Panc1 (cell line): Measurements from ENCODE around the gene TFEB. TPM values are rescaled to one million over a fixed set of nuclear protein-coding genes. Genes with fewer than 3 reads are reported as not detected.

Experiments
- ATAC-seq: fragments of 200-7000 bp; cut with Tn5 transposase; 2 replicates; pipeline ENCODE4 v1.9.1; 2020; ENCODE audit warnings: mild to moderate bottlenecking, moderate library complexity
- BruUV-seq: library from RNA; stranded (reverse); fragments of 400-500 nt; replicated peaks from 2 replicates; lab custom pipeline; 2021; lab: Mats Ljungman, UMichigan
- CTCF ChIA-PET: fragments of 300-600 bp; sonication (Branson Sonifier 250); formaldehyde crosslinking; loops from one replicate; lab custom pipeline; 2022; ENCODE audit warnings: antibody characterized with exemption; lab: Charles Lee
- POLR2A ChIA-PET: fragments of 300-600 bp; sonication (Branson Sonifier 250); formaldehyde crosslinking; loops from one replicate; lab custom pipeline; 2022; ENCODE audit warnings: antibody characterized with exemption; lab: Charles Lee
- DNase-seq: peaks from one replicate; pipeline ENCODE4 v3.0.0-alpha.2; 2010; ENCODE audit warnings: low read depth, low spot score
- H3K27ac ChIP-seq: 2 replicates; pipeline ENCODE4 v1.5.1; 2011; ENCODE audit warnings: mild to moderate bottlenecking, low read length, inconsistent platforms
- H3K27me3 ChIP-seq: fragments of 200-500 bp; sonication (Bioruptor generic); 2 replicates; pipeline ENCODE4 v1.6.0; 2014; ENCODE audit warnings: low read length, inconsistent platforms; ENCODE audit not compliant: control insufficient read depth, insufficient read depth
- H3K36me3 ChIP-seq: fragments of 200-500 bp; sonication (Bioruptor generic); 2 replicates; pipeline ENCODE4 v1.5.1; 2014; ENCODE audit warnings: inconsistent platforms, mild to moderate bottlenecking, low read length, moderate library complexity; ENCODE audit not compliant: control insufficient read depth, insufficient read depth
- H3K4me1 ChIP-seq: 2 replicates; pipeline ENCODE4 v1.5.1; 2011; ENCODE audit warnings: inconsistent platforms, mild to moderate bottlenecking, low read length, moderate library complexity; ENCODE audit not compliant: control insufficient read depth, insufficient read depth
- H3K4me3 ChIP-seq, 2 experiments: 2 replicates each; pipeline ENCODE4 v1.5.1; 2011 to 2012; ENCODE audit warnings: low read depth in 2 of 2, low read length in 2 of 2, mild to moderate bottlenecking in 2 of 2, inconsistent platforms in 1 of 2, moderate library complexity in 1 of 2
- H3K9me3 ChIP-seq: fragments of 200-500 bp; sonication (Bioruptor generic); 2 replicates; pipeline ENCODE4 v1.5.1; 2014; ENCODE audit warnings: low read depth, mild to moderate bottlenecking, inconsistent platforms, low read length, moderate library complexity; ENCODE audit not compliant: control insufficient read depth, insufficient read depth
- POLR2AphosphoS5 ChIP-seq: IDR thresholded peaks from 2 replicates; pipeline ENCODE4 v1.6.1; 2012; ENCODE audit warnings: mild to moderate bottlenecking, low read depth, low read length, moderate library complexity
- SIN3A ChIP-seq: IDR thresholded peaks from 2 replicates; pipeline ENCODE4 v1.6.1; 2012; ENCODE audit warnings: low read depth, mild to moderate bottlenecking, low read length, moderate library complexity, borderline replicate concordance; ENCODE audit not compliant: insufficient read depth
- TCF7L2 ChIP-seq: IDR thresholded peaks from 2 replicates; pipeline ENCODE4 v1.6.1; 2011; ENCODE audit warnings: mild to moderate bottlenecking, low read depth, low read length, inconsistent platforms
- in situ Hi-C: cut with HindIII; loops from 2 replicates; pipeline ENCODE4 v1.10.0; 2016; ENCODE audit warnings: low sequenced_read_pairs, low pct_unique_long_range_greater_than_20kb
- intact Hi-C: fragments of 100-400 bp; cut with micrococcal nuclease; formaldehyde crosslinking; loops from one replicate; pipeline ENCODE4 v1.10.0; 2022; ENCODE audit not compliant: unreplicated experiment
- total RNA-seq: library from RNA; stranded (reverse); gene quantifications from one replicate; pipeline ENCODE4 v1.2.1, GENCODE V29; 2021; ENCODE audit not compliant: unreplicated experiment
- TF ChIP-seq, protein P1 (sequence below): fragments of 450-650 bp; IDR thresholded peaks from 2 replicates; pipeline ENCODE4 v1.5.1; 2017; ENCODE audit warnings: mild to moderate bottlenecking
- TF ChIP-seq, protein P2 (sequence below), 2 experiments: IDR thresholded peaks; 2 replicates each; pipeline ENCODE4 v1.6.1; 2011 to 2012; ENCODE audit warnings: low read depth in 2 of 2, control low read depth in 1 of 2, low read length in 1 of 2, mild to moderate bottlenecking in 1 of 2, moderate library complexity in 1 of 2; ENCODE audit not compliant: insufficient read depth in 1 of 2

The TFEB gene
- total RNA-seq, 1 experiment from 2014 or later = 13.3 TPM

DNA sequence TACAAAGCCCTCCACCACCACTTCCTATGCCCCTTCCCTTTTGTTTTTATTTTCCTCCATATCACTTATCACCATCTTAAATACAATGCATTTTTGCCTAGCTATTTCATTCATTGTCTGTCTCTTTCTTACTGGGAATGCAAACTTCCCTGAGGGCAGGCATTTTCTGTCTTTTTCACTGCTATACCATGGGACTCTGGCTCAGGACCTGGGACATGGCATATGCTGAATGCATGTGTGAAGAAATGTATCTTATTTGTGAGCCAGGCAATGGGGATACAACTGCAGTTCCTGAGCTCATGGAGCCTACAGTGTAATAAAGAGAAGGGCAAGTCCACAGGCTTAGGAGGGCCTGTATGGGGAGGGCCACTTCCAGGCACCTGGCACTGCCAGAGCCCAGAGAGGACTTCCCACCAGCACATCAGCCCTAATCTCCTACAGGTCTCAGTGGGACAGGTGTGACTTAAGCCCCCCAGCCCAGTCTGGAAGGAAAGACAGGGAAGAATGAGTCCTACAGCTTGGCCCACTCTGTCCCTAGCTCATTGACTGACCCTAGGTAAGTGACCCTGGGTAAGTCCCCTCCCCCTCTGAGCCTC is 43.2 kb downstream of the TFEB start:
- ChIA-PET POLR2A (no interaction called here), CTCF (no interaction called here)
- no peaks in the 10 kb centered on the region for H3K36me3 ChIP-seq
- H3K4me1 ChIP-seq = no peaks in the 10 kb centered on the region
- DNase-seq (no peak), ATAC-seq (no peak)
- in situ Hi-C loops = no loop called here
- no peak overlapping the region for H3K4me3 ChIP-seq
- no peaks in the 10 kb centered on the region for H3K27me3 ChIP-seq
- H3K27ac ChIP-seq = no peak overlapping the region
- intact Hi-C loops = no loop called here
- H3K9me3 ChIP-seq = no peaks in the 10 kb centered on the region
- TF ChIP-seq, protein P1, sequence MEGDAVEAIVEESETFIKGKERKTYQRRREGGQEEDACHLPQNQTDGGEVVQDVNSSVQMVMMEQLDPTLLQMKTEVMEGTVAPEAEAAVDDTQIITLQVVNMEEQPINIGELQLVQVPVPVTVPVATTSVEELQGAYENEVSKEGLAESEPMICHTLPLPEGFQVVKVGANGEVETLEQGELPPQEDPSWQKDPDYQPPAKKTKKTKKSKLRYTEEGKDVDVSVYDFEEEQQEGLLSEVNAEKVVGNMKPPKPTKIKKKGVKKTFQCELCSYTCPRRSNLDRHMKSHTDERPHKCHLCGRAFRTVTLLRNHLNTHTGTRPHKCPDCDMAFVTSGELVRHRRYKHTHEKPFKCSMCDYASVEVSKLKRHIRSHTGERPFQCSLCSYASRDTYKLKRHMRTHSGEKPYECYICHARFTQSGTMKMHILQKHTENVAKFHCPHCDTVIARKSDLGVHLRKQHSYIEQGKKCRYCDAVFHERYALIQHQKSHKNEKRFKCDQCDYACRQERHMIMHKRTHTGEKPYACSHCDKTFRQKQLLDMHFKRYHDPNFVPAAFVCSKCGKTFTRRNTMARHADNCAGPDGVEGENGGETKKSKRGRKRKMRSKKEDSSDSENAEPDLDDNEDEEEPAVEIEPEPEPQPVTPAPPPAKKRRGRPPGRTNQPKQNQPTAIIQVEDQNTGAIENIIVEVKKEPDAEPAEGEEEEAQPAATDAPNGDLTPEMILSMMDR = no peak
- TF ChIP-seq, protein P2, sequence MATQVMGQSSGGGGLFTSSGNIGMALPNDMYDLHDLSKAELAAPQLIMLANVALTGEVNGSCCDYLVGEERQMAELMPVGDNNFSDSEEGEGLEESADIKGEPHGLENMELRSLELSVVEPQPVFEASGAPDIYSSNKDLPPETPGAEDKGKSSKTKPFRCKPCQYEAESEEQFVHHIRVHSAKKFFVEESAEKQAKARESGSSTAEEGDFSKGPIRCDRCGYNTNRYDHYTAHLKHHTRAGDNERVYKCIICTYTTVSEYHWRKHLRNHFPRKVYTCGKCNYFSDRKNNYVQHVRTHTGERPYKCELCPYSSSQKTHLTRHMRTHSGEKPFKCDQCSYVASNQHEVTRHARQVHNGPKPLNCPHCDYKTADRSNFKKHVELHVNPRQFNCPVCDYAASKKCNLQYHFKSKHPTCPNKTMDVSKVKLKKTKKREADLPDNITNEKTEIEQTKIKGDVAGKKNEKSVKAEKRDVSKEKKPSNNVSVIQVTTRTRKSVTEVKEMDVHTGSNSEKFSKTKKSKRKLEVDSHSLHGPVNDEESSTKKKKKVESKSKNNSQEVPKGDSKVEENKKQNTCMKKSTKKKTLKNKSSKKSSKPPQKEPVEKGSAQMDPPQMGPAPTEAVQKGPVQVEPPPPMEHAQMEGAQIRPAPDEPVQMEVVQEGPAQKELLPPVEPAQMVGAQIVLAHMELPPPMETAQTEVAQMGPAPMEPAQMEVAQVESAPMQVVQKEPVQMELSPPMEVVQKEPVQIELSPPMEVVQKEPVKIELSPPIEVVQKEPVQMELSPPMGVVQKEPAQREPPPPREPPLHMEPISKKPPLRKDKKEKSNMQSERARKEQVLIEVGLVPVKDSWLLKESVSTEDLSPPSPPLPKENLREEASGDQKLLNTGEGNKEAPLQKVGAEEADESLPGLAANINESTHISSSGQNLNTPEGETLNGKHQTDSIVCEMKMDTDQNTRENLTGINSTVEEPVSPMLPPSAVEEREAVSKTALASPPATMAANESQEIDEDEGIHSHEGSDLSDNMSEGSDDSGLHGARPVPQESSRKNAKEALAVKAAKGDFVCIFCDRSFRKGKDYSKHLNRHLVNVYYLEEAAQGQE (IDR thresholded peaks at IDR 0.05; ENCODE audit: insufficient read depth in 1 of 2, low read depth in 2 of 2, low read length in 1 of 2) = no peak
- TF ChIP-seq SIN3A (no peak), TCF7L2 (no peak), POLR2AphosphoS5 (no peak)
- BruUV-seq = no TSS peak

DNA sequence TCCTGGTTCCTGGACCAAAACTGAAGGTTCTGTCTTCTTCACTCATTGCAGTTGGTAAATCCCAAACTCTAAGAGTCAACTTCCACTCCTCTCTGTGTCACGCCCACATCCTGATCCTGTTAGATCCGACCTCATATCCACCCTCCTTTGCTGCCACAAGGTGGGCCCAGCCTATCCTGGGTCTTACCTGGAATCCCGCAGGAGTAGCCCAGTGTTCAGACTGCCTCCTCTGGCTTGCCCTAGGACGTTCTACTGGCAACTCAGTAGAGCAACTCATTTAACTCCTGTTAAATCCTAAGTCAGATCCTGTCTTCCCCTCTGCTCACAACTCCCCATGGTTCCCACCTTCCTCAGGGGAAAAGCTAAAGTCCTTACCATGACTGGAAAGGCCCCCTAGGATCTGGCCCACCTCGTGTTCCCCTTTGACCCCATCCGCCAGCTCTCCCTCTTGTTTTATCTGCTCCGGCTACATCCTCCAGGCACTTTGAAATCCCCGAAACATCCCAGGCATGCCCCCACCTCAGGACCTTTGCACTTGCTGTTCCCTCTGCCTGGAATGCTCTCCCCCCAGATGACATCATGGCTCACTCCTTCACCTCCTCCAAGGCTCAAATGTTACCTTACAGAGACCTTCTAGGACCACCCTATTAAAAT is 43.9 kb downstream of the TFEB start:
- ChIA-PET CTCF (no interaction called here), POLR2A (no interaction called here)
- in situ Hi-C loops (no loop called here), intact Hi-C loops (no loop called here)
- no peaks in the 10 kb centered on the region for H3K9me3 ChIP-seq
- H3K27ac ChIP-seq = no peak overlapping the region
- no peaks in the 10 kb centered on the region for H3K36me3 ChIP-seq
- H3K4me1 ChIP-seq = no peaks in the 10 kb centered on the region
- DNase-seq (no peak), ATAC-seq (no peak)
- no TSS peak for BruUV-seq
- H3K4me3 ChIP-seq = no peak overlapping the region
- no peak for TF ChIP-seq TCF7L2
- no peak for TF ChIP-seq POLR2AphosphoS5
- no peak for TF ChIP-seq SIN3A
- TF ChIP-seq, protein P2 (IDR thresholded peaks at IDR 0.05; ENCODE audit: insufficient read depth in 1 of 2, low read depth in 2 of 2, low read length in 1 of 2) = no peak
- TF ChIP-seq, protein P1 = no peak
- no peaks in the 10 kb centered on the region for H3K27me3 ChIP-seq
